ENCODE measurements around the gene OSBPL2. TPM values are rescaled to one million over a fixed set of nuclear protein-coding genes. Genes with fewer than 3 reads are reported as not detected.

The OSBPL2 gene
- total RNA-seq, 1 experiment from 2014 or later: 49.5 TPM

DNA sequence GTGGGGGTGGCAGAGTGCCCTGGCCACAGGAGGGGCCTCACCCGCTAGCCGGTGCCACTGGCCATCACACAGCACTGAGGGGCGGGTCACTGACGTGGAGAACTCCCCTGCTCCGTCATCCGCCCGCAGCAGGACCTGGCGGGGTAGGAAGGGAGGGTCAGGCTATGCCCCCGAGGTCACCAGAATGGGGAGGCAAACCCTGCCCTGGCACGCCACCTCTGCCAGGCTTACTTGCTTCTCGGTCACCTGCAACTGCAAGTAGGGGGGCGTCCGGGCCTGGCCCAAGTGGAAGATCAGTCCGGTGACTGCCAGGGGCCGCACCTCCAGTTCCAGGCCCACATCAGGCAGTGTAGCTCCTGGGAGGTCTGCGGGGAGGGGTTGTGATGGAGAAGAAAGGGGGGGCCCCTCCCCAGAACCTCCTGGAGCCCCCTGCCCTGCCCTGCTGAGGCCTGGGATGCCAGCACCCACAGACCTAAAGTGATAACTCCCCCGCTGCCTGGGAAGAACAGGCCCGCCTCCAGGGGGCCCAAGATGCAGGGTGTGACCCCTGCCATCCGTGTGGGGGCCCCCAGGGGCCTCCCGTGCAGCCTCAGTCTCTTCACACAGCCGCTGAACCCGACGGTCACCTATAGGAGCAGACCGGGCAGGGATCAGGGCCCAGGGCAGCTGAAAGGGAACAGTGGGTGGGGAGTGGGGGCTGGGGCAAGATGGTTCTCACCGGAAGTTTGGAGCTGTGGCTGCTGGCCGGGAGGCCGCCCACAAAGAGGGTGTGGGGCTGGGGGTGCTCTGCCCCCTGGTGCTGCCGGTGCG lies 71.8 kb downstream of the OSBPL2 start:
- Mint-ChIP-seq H3K9me3 (no peaks in the 10 kb centered on the region), H3K27me3 (ENCODE audit: low read depth) (no peaks in the 10 kb centered on the region), H3K4me3 (no peak overlapping the region), H3K4me1 (peaks cover 3% of the 10 kb centered on the region), H3K27ac (no peak overlapping the region), H3K36me3 (peaks cover 22% of the 10 kb centered on the region)
- ChIA-PET POLR2A (no interaction called here), CTCF (interaction anchor here (3.2 kb wide), 1 partner anchor 73 kb away, joined by 10 read pairs; no protein-coding TSS in a partner anchor)
- DNase-seq (ENCODE audit: low spot score) (no peak), ATAC-seq (no peak)
- TF ChIP-seq, protein P1, sequence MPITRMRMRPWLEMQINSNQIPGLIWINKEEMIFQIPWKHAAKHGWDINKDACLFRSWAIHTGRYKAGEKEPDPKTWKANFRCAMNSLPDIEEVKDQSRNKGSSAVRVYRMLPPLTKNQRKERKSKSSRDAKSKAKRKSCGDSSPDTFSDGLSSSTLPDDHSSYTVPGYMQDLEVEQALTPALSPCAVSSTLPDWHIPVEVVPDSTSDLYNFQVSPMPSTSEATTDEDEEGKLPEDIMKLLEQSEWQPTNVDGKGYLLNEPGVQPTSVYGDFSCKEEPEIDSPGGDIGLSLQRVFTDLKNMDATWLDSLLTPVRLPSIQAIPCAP (CRISPR knock-in tag; IDR thresholded peaks at IDR 0.05): no peak

DNA sequence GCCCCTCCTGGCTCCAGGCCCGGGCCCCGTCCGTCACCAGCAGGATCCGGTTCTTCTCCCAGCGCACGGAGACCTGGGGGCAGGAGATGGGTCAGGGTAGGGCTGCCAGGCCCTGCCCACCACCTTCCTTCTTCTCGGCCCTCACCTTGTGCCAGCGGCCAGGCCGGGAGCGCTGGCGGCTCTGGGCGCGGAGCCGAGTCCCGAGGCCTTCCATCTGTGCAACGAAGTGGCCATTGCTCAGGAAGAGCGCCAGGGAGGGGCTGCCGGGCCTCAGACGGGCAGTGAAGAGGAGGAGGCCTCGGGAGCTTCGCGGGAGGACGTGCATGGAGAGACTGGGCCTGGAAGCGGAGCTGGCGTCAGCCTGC lies 72.4 kb downstream of the OSBPL2 start:
- H3K4me1 Mint-ChIP-seq: no peaks in the 10 kb centered on the region
- no peaks in the 10 kb centered on the region for H3K27me3 Mint-ChIP-seq (ENCODE audit: low read depth)
- H3K36me3 Mint-ChIP-seq: peaks cover 23% of the 10 kb centered on the region
- DNase-seq (ENCODE audit: low spot score) (no peak), ATAC-seq (no peak)
- no peaks in the 10 kb centered on the region for H3K9me3 Mint-ChIP-seq
- no peak overlapping the region for H3K4me3 Mint-ChIP-seq
- H3K27ac Mint-ChIP-seq: no peak overlapping the region
- TF ChIP-seq ZNF219 (CRISPR knock-in tag; IDR thresholded peaks at IDR 0.05; ENCODE audit: borderline replicate concordance): no peak
- TF ChIP-seq, protein P2, sequence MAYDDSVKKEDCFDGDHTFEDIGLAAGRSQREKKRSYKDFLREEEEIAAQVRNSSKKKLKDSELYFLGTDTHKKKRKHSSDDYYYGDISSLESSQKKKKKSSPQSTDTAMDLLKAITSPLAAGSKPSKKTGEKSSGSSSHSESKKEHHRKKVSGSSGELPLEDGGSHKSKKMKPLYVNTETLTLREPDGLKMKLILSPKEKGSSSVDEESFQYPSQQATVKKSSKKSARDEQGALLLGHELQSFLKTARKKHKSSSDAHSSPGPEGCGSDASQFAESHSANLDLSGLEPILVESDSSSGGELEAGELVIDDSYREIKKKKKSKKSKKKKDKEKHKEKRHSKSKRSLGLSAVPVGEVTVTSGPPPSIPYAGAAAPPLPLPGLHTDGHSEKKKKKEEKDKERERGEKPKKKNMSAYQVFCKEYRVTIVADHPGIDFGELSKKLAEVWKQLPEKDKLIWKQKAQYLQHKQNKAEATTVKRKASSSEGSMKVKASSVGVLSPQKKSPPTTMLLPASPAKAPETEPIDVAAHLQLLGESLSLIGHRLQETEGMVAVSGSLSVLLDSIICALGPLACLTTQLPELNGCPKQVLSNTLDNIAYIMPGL (CRISPR knock-in tag; IDR thresholded peaks at IDR 0.05): no peak
- no peak for TF ChIP-seq ETV6 (CRISPR knock-in tag; IDR thresholded peaks at IDR 0.05)
- no peak for TF ChIP-seq CREB1 (CRISPR knock-in tag; IDR thresholded peaks at IDR 0.05)
- no peak for TF ChIP-seq NFYB (CRISPR knock-in tag; conservative IDR thresholded peaks at IDR 0.05; ENCODE audit: low read depth)
- TF ChIP-seq, protein P3, sequence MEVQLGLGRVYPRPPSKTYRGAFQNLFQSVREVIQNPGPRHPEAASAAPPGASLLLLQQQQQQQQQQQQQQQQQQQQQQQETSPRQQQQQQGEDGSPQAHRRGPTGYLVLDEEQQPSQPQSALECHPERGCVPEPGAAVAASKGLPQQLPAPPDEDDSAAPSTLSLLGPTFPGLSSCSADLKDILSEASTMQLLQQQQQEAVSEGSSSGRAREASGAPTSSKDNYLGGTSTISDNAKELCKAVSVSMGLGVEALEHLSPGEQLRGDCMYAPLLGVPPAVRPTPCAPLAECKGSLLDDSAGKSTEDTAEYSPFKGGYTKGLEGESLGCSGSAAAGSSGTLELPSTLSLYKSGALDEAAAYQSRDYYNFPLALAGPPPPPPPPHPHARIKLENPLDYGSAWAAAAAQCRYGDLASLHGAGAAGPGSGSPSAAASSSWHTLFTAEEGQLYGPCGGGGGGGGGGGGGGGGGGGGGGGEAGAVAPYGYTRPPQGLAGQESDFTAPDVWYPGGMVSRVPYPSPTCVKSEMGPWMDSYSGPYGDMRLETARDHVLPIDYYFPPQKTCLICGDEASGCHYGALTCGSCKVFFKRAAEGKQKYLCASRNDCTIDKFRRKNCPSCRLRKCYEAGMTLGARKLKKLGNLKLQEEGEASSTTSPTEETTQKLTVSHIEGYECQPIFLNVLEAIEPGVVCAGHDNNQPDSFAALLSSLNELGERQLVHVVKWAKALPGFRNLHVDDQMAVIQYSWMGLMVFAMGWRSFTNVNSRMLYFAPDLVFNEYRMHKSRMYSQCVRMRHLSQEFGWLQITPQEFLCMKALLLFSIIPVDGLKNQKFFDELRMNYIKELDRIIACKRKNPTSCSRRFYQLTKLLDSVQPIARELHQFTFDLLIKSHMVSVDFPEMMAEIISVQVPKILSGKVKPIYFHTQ (CRISPR knock-in tag; IDR thresholded peaks at IDR 0.05): no peak
- TF ChIP-seq, protein P4, sequence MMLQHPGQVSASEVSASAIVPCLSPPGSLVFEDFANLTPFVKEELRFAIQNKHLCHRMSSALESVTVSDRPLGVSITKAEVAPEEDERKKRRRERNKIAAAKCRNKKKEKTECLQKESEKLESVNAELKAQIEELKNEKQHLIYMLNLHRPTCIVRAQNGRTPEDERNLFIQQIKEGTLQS (CRISPR knock-in tag; conservative IDR thresholded peaks at IDR 0.05): no peak
- no peak for TF ChIP-seq ELF4 (CRISPR knock-in tag; IDR thresholded peaks at IDR 0.05; ENCODE audit: low read depth)
- no peak for TF ChIP-seq KAT7 (CRISPR knock-in tag; IDR thresholded peaks at IDR 0.05; ENCODE audit: borderline replicate concordance)
- TF ChIP-seq ZNF317 (CRISPR knock-in tag; IDR thresholded peaks at IDR 0.05; ENCODE audit: borderline replicate concordance, low read depth): no peak
- TF ChIP-seq, protein P5, sequence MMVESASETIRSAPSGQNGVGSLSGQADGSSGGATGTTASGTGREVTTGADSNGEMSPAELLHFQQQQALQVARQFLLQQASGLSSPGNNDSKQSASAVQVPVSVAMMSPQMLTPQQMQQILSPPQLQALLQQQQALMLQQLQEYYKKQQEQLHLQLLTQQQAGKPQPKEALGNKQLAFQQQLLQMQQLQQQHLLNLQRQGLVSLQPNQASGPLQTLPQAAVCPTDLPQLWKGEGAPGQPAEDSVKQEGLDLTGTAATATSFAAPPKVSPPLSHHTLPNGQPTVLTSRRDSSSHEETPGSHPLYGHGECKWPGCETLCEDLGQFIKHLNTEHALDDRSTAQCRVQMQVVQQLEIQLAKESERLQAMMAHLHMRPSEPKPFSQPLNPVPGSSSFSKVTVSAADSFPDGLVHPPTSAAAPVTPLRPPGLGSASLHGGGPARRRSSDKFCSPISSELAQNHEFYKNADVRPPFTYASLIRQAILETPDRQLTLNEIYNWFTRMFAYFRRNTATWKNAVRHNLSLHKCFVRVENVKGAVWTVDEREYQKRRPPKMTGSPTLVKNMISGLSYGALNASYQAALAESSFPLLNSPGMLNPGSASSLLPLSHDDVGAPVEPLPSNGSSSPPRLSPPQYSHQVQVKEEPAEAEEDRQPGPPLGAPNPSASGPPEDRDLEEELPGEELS (CRISPR knock-in tag; IDR thresholded peaks at IDR 0.05): no peak
- TF ChIP-seq FOXJ3 (CRISPR knock-in tag; IDR thresholded peaks at IDR 0.05; ENCODE audit: borderline replicate concordance): no peak
- TF ChIP-seq TEAD4 (CRISPR knock-in tag; IDR thresholded peaks at IDR 0.05): no peak
- CTCF ChIA-PET: interaction anchor here (3.2 kb wide), 1 partner anchor 72 kb away, joined by 10 read pairs; no protein-coding TSS in a partner anchor
- POLR2A ChIA-PET: no interaction called here

Data from WTC11 (cell line).